GM21390 (cell line): ENCODE measurements around the gene BNIP3.

Experiments
- ATAC-seq: cut with Tn5 transposase; IDR thresholded peaks from one replicate; pipeline ENCODE4 v1.9.1; 2021; ENCODE audit not compliant: unreplicated experiment

Gene BNIP3, protein sequence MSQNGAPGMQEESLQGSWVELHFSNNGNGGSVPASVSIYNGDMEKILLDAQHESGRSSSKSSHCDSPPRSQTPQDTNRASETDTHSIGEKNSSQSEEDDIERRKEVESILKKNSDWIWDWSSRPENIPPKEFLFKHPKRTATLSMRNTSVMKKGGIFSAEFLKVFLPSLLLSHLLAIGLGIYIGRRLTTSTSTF

GRCh38 chr10:131981429-131982184 lies at the start of gene BNIP3:
Gene BNIP3, minus strand, starts transcription at chr10:131981923. Its CDS starts 117 bp downstream, at chr10:131981806.
- peak; percentile 89 for ATAC-seq

DNA sequence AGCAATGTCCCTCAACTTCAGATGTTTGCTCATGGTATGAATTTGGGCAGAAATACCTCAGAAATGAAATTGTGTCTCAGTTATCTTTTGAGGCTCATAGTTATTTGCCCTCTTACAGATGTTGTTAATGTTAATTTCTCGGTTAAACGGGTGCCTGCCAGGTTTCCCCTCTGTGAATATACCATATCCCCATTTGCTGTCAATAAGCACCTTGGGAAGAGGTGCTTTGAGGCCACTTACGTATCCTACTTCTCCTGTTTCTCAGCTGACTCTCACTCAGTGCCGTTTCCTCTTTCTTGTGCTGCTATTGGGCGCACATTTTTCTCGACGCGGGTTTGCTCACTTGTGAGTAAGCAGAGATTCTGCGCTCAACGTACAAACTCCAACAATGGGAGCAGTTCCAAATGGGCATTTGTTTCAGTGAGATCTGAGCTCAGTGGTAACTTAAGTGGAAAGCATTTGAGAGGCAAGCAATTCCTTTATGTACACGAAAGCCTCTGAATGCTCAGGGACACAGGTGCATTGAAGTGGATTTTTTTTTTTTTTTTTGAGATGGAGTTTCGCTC lies 49.3 kb upstream of the BNIP3 start:
- ATAC-seq = no peak

GRCh38 chr10:132028706-132029105 lies 47.0 kb upstream of the BNIP3 start:
- no peak for ATAC-seq

DNA sequence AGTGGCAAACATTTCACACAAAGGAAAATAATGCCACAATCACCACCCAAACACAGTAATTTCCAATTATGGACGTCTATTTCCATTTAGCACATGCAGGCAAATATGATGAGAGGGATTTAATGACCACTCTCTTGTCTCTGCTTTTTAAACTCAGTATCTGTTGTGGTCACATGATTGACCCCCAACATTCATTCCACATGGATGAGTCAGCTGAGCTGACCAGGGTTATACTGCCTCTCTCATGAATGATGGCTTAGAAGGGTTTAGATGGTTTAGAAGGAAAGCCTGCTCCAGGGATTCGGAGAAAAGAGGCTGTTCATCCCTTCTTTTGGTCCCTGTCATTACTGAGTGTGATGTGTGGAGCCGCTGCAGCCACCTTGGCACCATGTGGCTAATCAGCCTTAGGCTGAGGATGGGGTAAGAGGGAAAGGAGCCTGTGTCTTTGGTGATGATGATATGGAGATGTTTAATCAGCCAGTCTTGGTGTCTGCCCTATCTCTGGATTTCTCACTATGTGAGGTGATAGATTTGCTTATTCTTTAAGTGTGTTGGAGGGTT lies 45.8 kb upstream of the BNIP3 start:
- ATAC-seq = no peak

DNA sequence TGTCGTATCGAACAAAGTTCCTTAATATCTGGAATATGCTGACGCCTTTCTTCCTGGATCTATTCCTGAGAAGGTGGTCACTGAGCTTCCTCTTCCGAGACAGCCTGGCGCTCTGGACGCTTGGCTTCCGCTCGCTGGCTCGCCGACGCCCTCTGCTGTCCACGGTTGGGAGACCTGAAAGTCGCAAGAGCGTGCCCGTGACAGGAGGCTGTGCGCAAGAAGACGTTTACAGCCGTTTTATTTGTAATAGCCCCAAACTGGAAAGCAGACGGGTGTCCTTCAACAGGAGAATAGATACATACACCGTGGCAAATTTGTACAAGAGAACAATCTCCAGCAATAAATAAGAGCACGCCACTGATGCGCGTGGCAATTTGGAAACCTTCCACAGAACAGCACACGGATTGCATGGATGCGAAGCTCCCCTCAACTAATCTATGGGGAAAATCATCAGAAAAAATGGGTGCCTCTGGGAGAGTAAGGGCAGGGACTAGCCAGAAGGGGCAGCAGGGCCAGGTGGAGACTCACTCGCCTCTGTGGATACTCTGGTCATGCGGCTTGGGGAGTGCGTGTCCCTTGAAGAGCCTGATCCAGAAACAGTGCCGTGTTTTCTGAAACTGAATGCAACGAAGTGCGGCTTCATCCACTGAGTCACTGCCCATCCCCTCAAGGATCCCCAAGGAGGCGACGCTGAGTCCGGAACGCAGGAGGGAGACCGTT lies 41.5 kb upstream of the BNIP3 start:
- peak; percentile 77 for ATAC-seq

- ATAC-seq = no peak
Observed at GRCh38 chr10:132022241-132022640, 40.5 kb upstream of the BNIP3 start.

- no peak for ATAC-seq
Observed at GRCh38 chr10:132021504-132022143, 39.9 kb upstream of the BNIP3 start.

DNA sequence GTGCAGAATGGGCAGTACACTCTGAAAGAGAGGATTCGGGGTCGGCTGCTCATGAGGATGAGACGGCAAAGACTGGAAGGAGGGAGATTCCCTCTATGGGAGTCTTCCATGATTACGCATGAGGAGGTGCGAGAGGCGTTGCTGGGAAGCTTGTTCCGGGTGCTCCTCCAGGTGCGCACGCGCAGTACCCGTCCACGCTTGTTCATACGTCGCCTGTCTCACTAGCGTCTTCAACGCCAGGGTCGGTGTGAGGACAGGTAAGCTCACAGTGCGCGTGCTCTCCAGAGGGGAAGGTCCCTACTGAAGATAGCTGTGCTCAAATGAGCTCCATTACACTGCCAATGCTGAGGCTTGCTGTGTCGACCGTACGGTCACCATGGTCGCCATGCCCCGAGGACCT lies 39.3 kb upstream of the BNIP3 start:
- no peak for ATAC-seq

DNA sequence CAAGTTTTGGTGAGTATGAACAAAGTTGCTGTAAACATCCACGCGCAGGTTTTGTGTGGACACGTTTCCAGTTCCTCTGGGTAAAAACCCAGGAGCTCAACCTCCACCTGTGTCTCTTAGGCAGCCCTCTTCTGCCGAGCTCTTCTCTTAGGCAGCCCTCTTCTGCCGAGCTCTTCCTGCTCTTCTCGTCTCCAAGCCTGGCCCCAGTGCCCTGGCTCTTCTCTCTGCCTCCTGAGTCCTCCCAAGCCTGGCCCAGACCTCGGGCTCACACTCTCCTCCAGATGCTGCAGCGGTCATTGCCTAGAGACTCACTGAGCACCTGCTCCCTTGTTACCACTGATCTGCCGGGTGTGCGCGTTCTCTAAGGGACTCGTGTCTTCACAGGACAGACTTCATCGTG lies 38.7 kb upstream of the BNIP3 start:
- no peak for ATAC-seq

DNA sequence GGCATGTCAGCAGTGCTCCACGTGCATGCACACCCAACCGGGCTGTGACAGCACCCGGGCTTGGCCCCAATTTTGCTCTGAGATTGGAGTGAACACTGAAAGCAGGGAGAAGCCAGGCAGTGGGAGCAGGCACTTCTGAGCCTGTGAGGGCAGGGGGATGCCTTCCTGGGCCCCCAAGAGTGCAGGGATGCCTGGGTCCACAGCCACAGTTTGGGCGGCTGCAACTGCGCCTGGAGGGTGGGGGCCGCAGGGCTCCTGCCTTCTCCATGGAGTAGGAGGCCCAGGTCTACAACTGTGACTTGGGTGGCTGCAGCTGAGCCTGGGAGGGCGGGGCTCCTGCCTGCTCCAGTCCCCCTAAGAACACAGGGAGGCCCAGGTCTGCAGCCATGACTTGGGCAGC lies 37.6 kb upstream of the BNIP3 start:
- ATAC-seq = no peak

- no peak for ATAC-seq
Observed at GRCh38 chr10:132018446-132018845, 36.7 kb upstream of the BNIP3 start.

DNA sequence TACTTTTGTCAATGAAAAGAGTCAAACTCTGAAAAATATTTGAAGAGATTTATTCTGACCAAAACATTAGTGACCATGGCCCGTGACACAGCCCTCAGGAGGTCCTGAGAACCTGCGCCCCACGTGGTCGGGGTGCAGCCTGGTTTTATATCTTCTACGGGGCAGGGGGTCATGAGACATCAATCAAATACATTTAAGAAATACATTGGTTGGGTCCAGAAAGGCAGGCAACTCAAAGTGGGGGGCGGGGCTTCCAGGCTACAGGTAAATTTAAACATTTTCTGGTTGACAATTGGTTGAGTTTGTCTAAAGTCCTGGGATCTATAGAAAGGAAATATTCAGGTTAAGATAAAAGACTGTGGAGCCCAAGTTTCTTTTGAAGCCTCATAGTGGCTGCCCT lies 34.8 kb upstream of the BNIP3 start:
- ATAC-seq = no peak

DNA sequence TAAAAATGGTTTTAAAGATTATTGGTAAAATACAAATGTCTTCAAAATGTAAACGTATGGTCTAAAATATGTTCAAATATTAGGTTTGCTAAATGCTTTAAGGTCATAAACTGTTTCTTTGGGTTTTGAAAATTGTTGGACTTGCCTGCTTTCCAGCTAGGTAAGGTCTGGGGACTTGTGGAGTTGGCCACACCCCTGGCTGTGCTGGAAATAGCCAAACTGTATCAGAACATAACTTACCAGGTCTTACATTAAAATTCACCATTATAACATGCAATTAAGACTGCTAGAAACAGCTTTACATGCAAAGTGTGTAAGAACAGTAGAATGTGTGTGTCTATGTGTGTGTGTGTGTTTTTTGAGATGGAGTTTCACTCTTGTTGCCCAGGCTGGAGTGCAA lies 29.7 kb upstream of the BNIP3 start:
- ATAC-seq = no peak

GRCh38 chr10:132011024-132011423 lies 29.3 kb upstream of the BNIP3 start:
- ATAC-seq = no peak

- no peak for ATAC-seq
Observed at GRCh38 chr10:132010483-132010882, 28.8 kb upstream of the BNIP3 start.

DNA sequence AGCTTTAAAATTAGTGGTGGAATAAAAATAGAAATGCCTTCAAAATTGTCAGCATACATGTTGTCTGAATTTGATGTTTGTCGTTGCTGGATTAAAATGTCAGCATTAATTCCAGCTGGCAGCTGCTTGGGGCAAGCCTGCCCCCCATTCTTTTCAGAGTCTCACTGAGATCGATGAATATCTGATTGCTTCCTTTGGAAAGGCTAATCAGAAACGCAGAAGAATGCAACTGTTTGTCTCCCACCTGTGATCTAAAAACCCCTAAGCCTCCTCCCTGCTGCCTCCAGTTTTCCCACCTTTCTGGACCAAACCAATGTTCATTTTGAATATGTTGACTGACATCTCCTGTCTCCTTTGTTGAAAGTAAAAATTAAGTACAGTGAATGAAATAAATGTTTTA lies 27.9 kb upstream of the BNIP3 start:
- ATAC-seq = no peak

DNA sequence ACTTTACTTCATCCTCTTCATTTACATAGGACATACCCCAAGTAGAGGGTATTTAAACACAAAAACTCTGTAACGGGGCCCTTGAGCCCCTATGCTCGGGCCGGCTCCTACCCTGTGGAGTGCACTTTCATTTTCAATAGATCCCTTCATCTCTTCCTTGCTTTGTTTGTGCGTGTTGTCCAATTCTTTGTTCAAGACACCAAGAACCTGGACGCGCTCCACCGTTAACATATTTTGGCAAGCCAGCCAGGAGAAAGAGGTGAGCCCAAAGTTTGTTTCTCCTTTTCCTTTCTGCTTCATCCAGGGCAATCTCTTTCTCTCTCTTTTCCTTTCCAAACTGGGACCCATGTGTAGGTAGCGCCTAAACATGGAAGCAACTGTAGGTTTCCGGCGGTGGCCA lies 26.0 kb upstream of the BNIP3 start:
- ATAC-seq = no peak

- no peak for ATAC-seq
Observed at GRCh38 chr10:132006966-132007365, 25.2 kb upstream of the BNIP3 start.

- no peak for ATAC-seq
Observed at GRCh38 chr10:132005147-132005546, 23.4 kb upstream of the BNIP3 start.

GRCh38 chr10:132004052-132004451 lies 22.3 kb upstream of the BNIP3 start:
- ATAC-seq = no peak
